HUES48 (cell line): ENCODE data around the gene PDSS2.
"Not testable (repeated sequence)": the region's sequence is repeated elsewhere in the genome, so short reads cannot be mapped to it uniquely, and the experiment has no call there.

Experiments
- H3K27ac ChIP-seq: one replicate; pipeline ENCODE4 v1.7.0; 2013; ENCODE audit warnings: low read depth, low read length, inconsistent platforms
- H3K27me3 ChIP-seq: 2 replicates; pipeline ENCODE4 v1.6.1; 2013; ENCODE audit warnings: mild to moderate bottlenecking, low read length; ENCODE audit not compliant: control insufficient read depth, insufficient read depth
- H3K36me3 ChIP-seq: 2 replicates; pipeline ENCODE4 v1.6.1; 2013; ENCODE audit warnings: low read length; ENCODE audit not compliant: control insufficient read depth, insufficient read depth
- H3K4me1 ChIP-seq: 2 replicates; pipeline ENCODE4 v1.6.1; 2013; ENCODE audit warnings: mild to moderate bottlenecking, low read length; ENCODE audit not compliant: control insufficient read depth, insufficient read depth
- H3K4me3 ChIP-seq: 2 replicates; pipeline ENCODE4 v1.5.1; 2013; ENCODE audit warnings: mild to moderate bottlenecking, low read depth, low read length
- H3K9ac ChIP-seq: 2 replicates; pipeline ENCODE4 v1.6.1; 2013; ENCODE audit warnings: mild to moderate bottlenecking, low read depth, low read length, moderate library complexity
- H3K9me3 ChIP-seq: 2 replicates; pipeline ENCODE4 v1.6.1; 2013; ENCODE audit warnings: low read length; ENCODE audit not compliant: control insufficient read depth, insufficient read depth

Gene PDSS2

DNA sequence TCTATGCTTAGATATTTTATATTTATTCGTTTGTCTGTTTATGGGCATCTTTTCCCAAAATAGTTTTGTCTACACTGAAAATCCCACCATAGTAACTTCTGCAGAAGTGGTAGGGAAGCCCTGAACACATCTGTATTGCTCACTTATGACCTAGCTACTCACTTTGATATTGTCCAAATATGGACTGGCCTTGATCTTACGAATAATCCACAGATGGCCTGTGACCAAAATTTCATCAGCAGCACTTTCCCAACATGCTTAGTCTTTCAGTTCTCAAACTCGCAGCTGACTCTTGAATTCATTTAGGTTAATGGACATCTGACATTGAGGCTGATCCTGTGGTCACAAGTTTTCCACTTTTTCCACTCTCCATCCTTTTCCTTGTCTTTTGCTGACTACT, 263.2 kb downstream of the PDSS2 start:
- H3K27me3 ChIP-seq = no peaks in the 10 kb centered on the region
- H3K9me3 ChIP-seq = no peaks in the 10 kb centered on the region

DNA sequence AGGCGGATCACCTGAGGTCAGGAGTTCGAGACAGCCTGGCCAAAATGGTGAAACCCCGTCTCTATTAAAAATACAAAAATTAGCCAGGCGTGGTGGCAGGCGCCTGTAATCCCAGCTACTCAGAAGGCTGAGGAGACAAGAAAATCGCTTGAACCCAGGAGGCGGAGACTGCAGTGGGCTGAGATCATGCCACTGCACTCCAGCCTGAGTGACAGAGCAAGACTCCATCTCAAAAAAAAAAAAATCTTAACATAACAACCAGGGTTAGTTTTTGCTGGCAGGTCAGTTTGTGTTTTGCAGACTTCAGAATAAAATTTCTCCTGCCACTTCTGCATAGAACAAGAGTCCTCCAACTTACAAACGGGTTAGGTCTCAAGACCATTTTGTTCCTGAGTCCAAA, 264.6 kb downstream of the PDSS2 start:
- H3K4me3 ChIP-seq, H3K9ac ChIP-seq: not testable (repeated sequence)

More for the DNA sequence above, 263.2 kb downstream of the PDSS2 start:
- Histone ChIP-seq H3K4me3 (no peak overlapping the region), H3K9ac (no peak overlapping the region), H3K4me1 (no peaks in the 10 kb centered on the region), H3K27ac (no peak overlapping the region), H3K36me3 (no peaks in the 10 kb centered on the region)

DNA sequence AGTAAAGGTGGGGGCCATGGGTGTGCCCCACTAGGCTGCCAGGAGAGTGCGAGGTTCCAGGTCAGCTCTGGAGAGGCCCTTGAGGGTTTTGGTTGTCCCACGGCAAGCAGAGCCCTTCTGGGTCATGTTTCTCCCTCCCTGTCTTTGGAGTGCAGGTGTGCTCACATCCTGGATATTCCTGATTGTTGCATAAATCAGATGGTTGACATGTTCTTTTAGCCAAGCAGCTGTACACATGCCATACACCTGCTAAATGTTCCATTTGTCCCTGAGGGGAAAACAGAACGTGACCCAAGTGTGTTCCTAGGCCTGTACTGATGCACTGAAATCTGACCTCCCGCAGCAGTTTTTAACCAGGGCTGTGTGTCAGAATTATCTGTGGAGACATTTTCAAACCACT, 266.5 kb downstream of the PDSS2 start:
- Histone ChIP-seq H3K9ac (no peak overlapping the region), H3K4me1 (no peaks in the 10 kb centered on the region), H3K36me3 (no peaks in the 10 kb centered on the region), H3K9me3 (no peaks in the 10 kb centered on the region), H3K27me3 (no peaks in the 10 kb centered on the region), H3K27ac (no peak overlapping the region), H3K4me3 (no peak overlapping the region)

More for the DNA sequence above, 264.6 kb downstream of the PDSS2 start:
- not testable (repeated sequence) for H3K27ac ChIP-seq, H3K27me3 ChIP-seq, H3K9me3 ChIP-seq, H3K36me3 ChIP-seq, H3K4me1 ChIP-seq

- Histone ChIP-seq H3K4me1 (no peaks in the 10 kb centered on the region), H3K27me3 (no peaks in the 10 kb centered on the region), H3K4me3 (no peak overlapping the region), H3K36me3 (no peaks in the 10 kb centered on the region), H3K9me3 (no peaks in the 10 kb centered on the region), H3K9ac (no peak overlapping the region), H3K27ac (no peak overlapping the region)
Observed at GRCh38 chr6:107187630-107188029, 271.7 kb downstream of the PDSS2 start.

- H3K9ac ChIP-seq = no peak overlapping the region
- H3K27ac ChIP-seq = no peak overlapping the region
- H3K27me3 ChIP-seq = no peaks in the 10 kb centered on the region
- no peaks in the 10 kb centered on the region for H3K36me3 ChIP-seq
- no peak overlapping the region for H3K4me3 ChIP-seq
- H3K4me1 ChIP-seq = no peaks in the 10 kb centered on the region
- no peaks in the 10 kb centered on the region for H3K9me3 ChIP-seq
Observed at GRCh38 chr6:107186047-107186446, 273.3 kb downstream of the PDSS2 start.

DNA sequence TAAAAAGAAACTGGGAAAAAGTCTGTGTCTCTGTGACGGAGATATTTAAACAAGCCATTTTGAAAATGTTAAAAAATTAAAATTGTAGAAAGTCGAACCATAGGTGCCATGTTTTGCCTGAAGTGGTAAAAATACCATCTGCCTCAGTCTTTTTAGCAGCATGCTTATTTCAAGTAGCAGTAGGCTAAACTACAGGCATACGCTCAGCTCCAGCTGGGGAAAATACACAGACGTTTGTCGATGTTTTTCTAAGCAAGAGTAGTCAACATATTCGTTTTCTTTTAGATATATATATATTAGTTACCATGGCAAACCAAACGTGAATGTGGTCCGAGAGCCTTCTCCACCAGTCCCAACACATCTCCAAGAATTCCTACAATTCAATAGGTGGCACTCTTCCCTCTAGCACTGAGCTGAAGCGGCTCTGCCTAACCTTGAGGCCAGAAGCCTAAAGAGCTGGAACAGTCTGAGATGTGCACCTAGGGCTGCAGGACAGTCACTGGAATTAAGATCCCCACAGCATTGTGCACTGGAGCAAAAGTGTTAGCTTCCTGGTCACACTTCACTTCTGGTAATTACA, 273.9 kb downstream of the PDSS2 start:
- no peaks in the 10 kb centered on the region for H3K36me3 ChIP-seq
- H3K9ac ChIP-seq = no peak overlapping the region
- H3K4me3 ChIP-seq = no peak overlapping the region
- no peak overlapping the region for H3K27ac ChIP-seq
- H3K4me1 ChIP-seq = no peaks in the 10 kb centered on the region
- H3K9me3 ChIP-seq = no peaks in the 10 kb centered on the region
- H3K27me3 ChIP-seq = no peaks in the 10 kb centered on the region

GRCh38 chr6:107184435-107184834, 274.9 kb downstream of the PDSS2 start:
- H3K36me3 ChIP-seq = no peaks in the 10 kb centered on the region
- no peaks in the 10 kb centered on the region for H3K4me1 ChIP-seq
- H3K9ac ChIP-seq = no peak overlapping the region
- H3K27me3 ChIP-seq = no peaks in the 10 kb centered on the region
- no peaks in the 10 kb centered on the region for H3K9me3 ChIP-seq
- no peak overlapping the region for H3K4me3 ChIP-seq
- H3K27ac ChIP-seq = no peak overlapping the region

- H3K4me3 ChIP-seq = no peak overlapping the region
- H3K27ac ChIP-seq = no peak overlapping the region
- H3K9me3 ChIP-seq = no peaks in the 10 kb centered on the region
- H3K4me1 ChIP-seq = no peaks in the 10 kb centered on the region
- no peaks in the 10 kb centered on the region for H3K36me3 ChIP-seq
- H3K9ac ChIP-seq = no peak overlapping the region
- H3K27me3 ChIP-seq = no peaks in the 10 kb centered on the region
Observed at GRCh38 chr6:107180099-107180498, 279.3 kb downstream of the PDSS2 start.

DNA sequence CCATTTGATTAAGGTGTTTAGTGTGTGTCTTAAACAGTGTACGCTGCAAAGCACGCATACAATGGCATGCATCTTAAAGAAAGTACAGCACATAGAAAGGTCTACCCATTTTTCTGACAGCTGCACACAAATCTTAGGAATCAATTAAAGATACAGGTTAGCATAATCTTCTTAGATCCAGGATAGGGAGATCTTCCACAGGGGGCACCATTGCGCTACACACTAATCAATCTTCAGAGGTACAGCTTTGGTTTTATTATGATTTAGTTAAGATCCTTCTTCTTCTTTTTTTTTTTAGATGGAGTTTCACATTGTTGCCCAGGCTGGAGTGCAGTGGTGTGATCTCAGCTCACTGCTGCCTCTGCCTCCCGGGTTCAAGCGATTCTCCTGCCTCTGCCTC, 280.4 kb downstream of the PDSS2 start:
- Histone ChIP-seq H3K9me3 (no peaks in the 10 kb centered on the region), H3K27ac (no peak overlapping the region), H3K9ac (no peak overlapping the region), H3K4me3 (no peak overlapping the region), H3K27me3 (no peaks in the 10 kb centered on the region), H3K4me1 (no peaks in the 10 kb centered on the region), H3K36me3 (no peaks in the 10 kb centered on the region)

GRCh38 chr6:107173779-107174178, 285.6 kb downstream of the PDSS2 start:
- no peaks in the 10 kb centered on the region for H3K27me3 ChIP-seq
- H3K9ac ChIP-seq = no peak overlapping the region
- H3K4me1 ChIP-seq = no peaks in the 10 kb centered on the region
- H3K4me3 ChIP-seq = no peak overlapping the region
- H3K27ac ChIP-seq = no peak overlapping the region
- no peaks in the 10 kb centered on the region; the same call in 1 of the 2 replicates for H3K36me3 ChIP-seq
- H3K9me3 ChIP-seq = peaks cover 13% of the 10 kb centered on the region

GRCh38 chr6:107171513-107171912, 287.9 kb downstream of the PDSS2 start:
- Histone ChIP-seq H3K9me3 (peaks cover 13% of the 10 kb centered on the region), H3K27me3 (no peaks in the 10 kb centered on the region), H3K4me1 (no peaks in the 10 kb centered on the region), H3K36me3 (no peaks in the 10 kb centered on the region; the same call in 1 of the 2 replicates), H3K27ac (no peak overlapping the region), H3K9ac (no peak overlapping the region), H3K4me3 (no peak overlapping the region)

- H3K9ac ChIP-seq, H3K36me3 ChIP-seq, H3K4me3 ChIP-seq, H3K27me3 ChIP-seq, H3K27ac ChIP-seq, H3K9me3 ChIP-seq, H3K4me1 ChIP-seq: not testable (repeated sequence)
Observed at GRCh38 chr6:107164299-107164698, 295.1 kb downstream of the PDSS2 start.
